HUES64 (cell line): Measurements from ENCODE around the gene DBP. TPM values are rescaled to one million over a fixed set of nuclear protein-coding genes. Genes with fewer than 3 reads are reported as not detected.
A peak's percentile ranks its signal among the peaks of the same experiment; 100 is the strongest.
"Not testable (repeated sequence)": the region's sequence is repeated elsewhere in the genome, so short reads cannot be mapped to it uniquely, and the experiment has no call there.

Experiments used
- H3K27ac ChIP-seq: 2 replicates; pipeline ENCODE4 v1.7.0; 2013; ENCODE audit warnings: low read depth, low read length, inconsistent platforms
- H3K27me3 ChIP-seq: 2 replicates; pipeline ENCODE4 v1.6.1; 2013; ENCODE audit warnings: mild to moderate bottlenecking, low read length; ENCODE audit not compliant: insufficient read depth
- H3K36me3 ChIP-seq: 2 replicates; pipeline ENCODE4 v1.6.1; 2013; ENCODE audit warnings: mild to moderate bottlenecking, low read length; ENCODE audit not compliant: insufficient read depth
- H3K4me1 ChIP-seq: 2 replicates; pipeline ENCODE4 v1.6.1; 2013; ENCODE audit warnings: mild to moderate bottlenecking, low read length, moderate library complexity; ENCODE audit not compliant: insufficient read depth
- H3K4me3 ChIP-seq: 2 replicates; pipeline ENCODE4 v1.5.1; 2013; ENCODE audit warnings: mild to moderate bottlenecking, low read length, moderate library complexity
- H3K9ac ChIP-seq: 2 replicates; pipeline ENCODE4 v1.6.1; 2013; ENCODE audit warnings: mild to moderate bottlenecking, low read depth, low read length
- H3K9me3 ChIP-seq: 2 replicates; pipeline ENCODE4 v1.6.1; 2013; ENCODE audit warnings: low read depth, low read length; ENCODE audit not compliant: insufficient read depth
- WGBS: fragments of 150-250, 120-280 bp; methylation state at CpG from one replicate; pipeline ENCODE4 v1.1.7; 2013; ENCODE audit warnings: missing lambda C conversion rate; 5-methylcytosine and 5-hydroxymethylcytosine counted together
- polyA plus RNA-seq, 2 experiments: library from polyadenylated mRNA; stranded (reverse); fragments of 50-300 nt; gene quantifications; one replicate each; pipeline ENCODE4 v1.2.3, GENCODE V29; 2013

Gene DBP
- 5.3 TPM for polyA plus RNA-seq (2013, experiment 1 of 2)
- 5.3 TPM for polyA plus RNA-seq (2013, experiment 2 of 2)

GRCh38 chr19:48636859-48637448 lies at the start of gene DBP:
DBP (minus strand) TSS chr19:48637379; CDS start chr19:48636994, 385 bp downstream.
- Histone ChIP-seq H3K36me3 (0 out of 2 replicates have a peak, but pooled peaks cover 2% of the 10 kb centered on the region), H3K9ac (peak within 1 kb of the TSS; percentile 71), H3K9me3 (no peaks in the 10 kb centered on the region), H3K27me3 (peaks cover 15% of the 10 kb centered on the region), H3K4me1 (peaks cover 16% of the 10 kb centered on the region), H3K27ac (peak within 1 kb of the TSS; percentile 90), H3K4me3 (peak within 1 kb of the TSS; percentile 80)
- 1% methylated on average over 40 of the region's 40 CpGs for WGBS

GRCh38 chr19:48686637-48687036 lies 49.5 kb upstream of the DBP start:
- H3K27ac ChIP-seq, H3K4me3 ChIP-seq, H3K27me3 ChIP-seq, H3K9ac ChIP-seq, H3K4me1 ChIP-seq, H3K9me3 ChIP-seq, H3K36me3 ChIP-seq: not testable (repeated sequence)
- 91% methylated on average over 7 of the region's 7 CpGs for WGBS

GRCh38 chr19:48686088-48686487 lies 48.9 kb upstream of the DBP start:
- H3K27me3 ChIP-seq, result no peaks in the 10 kb centered on the region
- no peaks in the 10 kb centered on the region for H3K4me1 ChIP-seq
- no peak overlapping the region for H3K9ac ChIP-seq
- no peak overlapping the region for H3K4me3 ChIP-seq
- WGBS, result 80% methylated on average over 3 of the region's 3 CpGs
- no peaks in the 10 kb centered on the region for H3K36me3 ChIP-seq
- H3K9me3 ChIP-seq, result no peaks in the 10 kb centered on the region
- no peak overlapping the region for H3K27ac ChIP-seq

GRCh38 chr19:48685583-48685982 lies 48.4 kb upstream of the DBP start:
- no peak overlapping the region for H3K9ac ChIP-seq
- no peaks in the 10 kb centered on the region for H3K27me3 ChIP-seq
- WGBS, result 87% methylated on average over 9 of the region's 9 CpGs
- no peaks in the 10 kb centered on the region for H3K36me3 ChIP-seq
- H3K4me3 ChIP-seq, result no peak overlapping the region
- no peaks in the 10 kb centered on the region for H3K9me3 ChIP-seq
- no peak overlapping the region for H3K27ac ChIP-seq
- H3K4me1 ChIP-seq, result no peaks in the 10 kb centered on the region

GRCh38 chr19:48683349-48683748 lies 46.2 kb upstream of the DBP start:
- H3K4me1 ChIP-seq, result no peaks in the 10 kb centered on the region
- no peak overlapping the region for H3K27ac ChIP-seq
- WGBS, result 92% methylated on average over 11 of the region's 11 CpGs
- H3K4me3 ChIP-seq, result no peak overlapping the region
- no peaks in the 10 kb centered on the region for H3K27me3 ChIP-seq
- no peaks in the 10 kb centered on the region for H3K36me3 ChIP-seq
- no peak overlapping the region for H3K9ac ChIP-seq
- H3K9me3 ChIP-seq, result no peaks in the 10 kb centered on the region

- Histone ChIP-seq H3K27me3 (no peaks in the 10 kb centered on the region), H3K27ac (no peak overlapping the region), H3K9ac (no peak overlapping the region), H3K4me1 (no peaks in the 10 kb centered on the region), H3K36me3 (no peaks in the 10 kb centered on the region), H3K9me3 (no peaks in the 10 kb centered on the region), H3K4me3 (no peak overlapping the region)
- 93% methylated on average over 7 of the region's 7 CpGs for WGBS
Observed at GRCh38 chr19:48681127-48681470, 43.9 kb upstream of the DBP start.

- 94% methylated on average over 45 of the region's 45 CpGs for WGBS
- Histone ChIP-seq H3K4me1 (0 out of 2 replicates have a peak, but pooled peaks cover 3% of the 10 kb centered on the region), H3K27me3 (no peaks in the 10 kb centered on the region), H3K4me3 (no peak overlapping the region), H3K9ac (no peak overlapping the region), H3K27ac (no peak overlapping the region), H3K36me3 (no peaks in the 10 kb centered on the region), H3K9me3 (no peaks in the 10 kb centered on the region)
Observed at GRCh38 chr19:48680436-48681126, 43.4 kb upstream of the DBP start.

- H3K36me3 ChIP-seq, H3K27ac ChIP-seq, H3K9me3 ChIP-seq, H3K4me1 ChIP-seq, H3K4me3 ChIP-seq, H3K27me3 ChIP-seq, H3K9ac ChIP-seq: not testable (repeated sequence)
- WGBS, result 94% methylated on average over 14 of the region's 19 CpGs
Observed at GRCh38 chr19:48680006-48680405, 42.8 kb upstream of the DBP start.

- H3K27ac ChIP-seq, result no peak overlapping the region
- WGBS, result 86% methylated on average over 3 of the region's 4 CpGs
- H3K36me3 ChIP-seq, result no peaks in the 10 kb centered on the region
- peaks cover 24% of the 10 kb centered on the region for H3K4me1 ChIP-seq
- H3K9me3 ChIP-seq, result no peaks in the 10 kb centered on the region
- H3K4me3 ChIP-seq, result no peak overlapping the region
- no peak overlapping the region for H3K9ac ChIP-seq
- H3K27me3 ChIP-seq, result peaks cover 11% of the 10 kb centered on the region
Observed at GRCh38 chr19:48678201-48678600, 41.0 kb upstream of the DBP start.

GRCh38 chr19:48676887-48677286 lies 39.7 kb upstream of the DBP start:
- Histone ChIP-seq H3K9ac (no peak overlapping the region), H3K4me3 (no peak overlapping the region), H3K4me1 (peaks cover 25% of the 10 kb centered on the region), H3K27ac (no peak overlapping the region), H3K27me3 (peaks cover 11% of the 10 kb centered on the region), H3K36me3 (no peaks in the 10 kb centered on the region), H3K9me3 (no peaks in the 10 kb centered on the region)
- WGBS, result 93% methylated on average over 13 of the region's 13 CpGs

GRCh38 chr19:48676487-48676886 lies 39.3 kb upstream of the DBP start:
- no peaks in the 10 kb centered on the region for H3K9me3 ChIP-seq
- WGBS, result 91% methylated on average over 17 of the region's 17 CpGs
- H3K9ac ChIP-seq, result no peak overlapping the region
- H3K36me3 ChIP-seq, result no peaks in the 10 kb centered on the region
- H3K27ac ChIP-seq, result no peak overlapping the region
- peaks cover 11% of the 10 kb centered on the region for H3K27me3 ChIP-seq
- H3K4me1 ChIP-seq, result peaks cover 25% of the 10 kb centered on the region
- no peak overlapping the region for H3K4me3 ChIP-seq
